ENCODE results near the gene IDH2.

Gene IDH2

DNA sequence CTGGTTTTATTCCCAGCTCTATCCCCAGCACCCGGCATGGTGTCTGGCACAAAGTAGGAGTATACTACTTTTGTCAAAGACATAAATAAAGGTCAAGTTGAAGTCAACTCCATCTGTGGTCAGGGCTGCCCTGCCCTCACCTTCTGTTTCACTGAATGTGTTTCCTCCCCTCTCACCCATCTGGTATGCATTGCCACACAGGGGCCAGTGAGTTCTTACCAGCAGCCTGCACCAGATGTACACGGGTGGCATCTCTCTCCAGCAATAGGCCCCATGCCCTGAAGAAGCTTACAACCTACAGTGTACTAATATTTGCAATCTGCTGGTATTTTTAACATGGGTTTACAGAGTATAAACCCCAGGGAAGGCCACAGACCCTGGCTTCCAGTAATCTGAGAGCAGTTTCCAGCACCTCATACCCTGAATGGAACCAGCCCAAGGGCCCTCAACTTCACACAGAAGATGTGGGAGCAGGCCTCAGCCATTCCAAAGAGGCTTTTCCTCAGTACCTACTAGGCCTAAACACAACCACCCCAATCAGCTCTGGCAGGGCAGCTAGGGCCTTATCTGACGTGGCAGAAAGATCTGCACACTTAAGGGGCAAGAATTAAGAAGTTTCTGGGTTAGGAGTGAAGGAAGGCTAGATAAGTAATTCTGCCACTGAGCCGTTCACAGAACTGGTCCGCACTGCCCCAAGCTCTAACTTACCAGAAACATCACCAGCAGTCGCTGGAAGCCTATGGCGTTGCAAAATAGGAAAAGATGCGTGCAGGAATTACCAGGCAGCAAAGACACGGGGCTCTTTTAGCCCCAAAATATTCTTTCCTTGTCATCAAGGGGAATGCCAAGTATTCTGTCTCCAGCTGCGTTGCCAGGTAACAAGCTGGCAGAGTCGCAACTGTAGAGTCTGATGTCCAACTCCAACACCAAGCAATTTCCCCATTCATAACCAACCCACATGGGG, 2.1 kb downstream of the IDH2 start:
- H3K4me1 ChIP-seq (ENCODE audit: control insufficient read depth, insufficient read depth, low read length) = peaks cover 15% of the 10 kb centered on the region
- H3K36me3 ChIP-seq (ENCODE audit: control insufficient read depth, insufficient read depth, low read length) = no peaks in the 10 kb centered on the region
- peaks cover 20% of the 10 kb centered on the region for H3K27me3 ChIP-seq (ENCODE audit: control insufficient read depth, insufficient read depth, low read length, poor library complexity, severe bottlenecking)
- no peak overlapping the region for H3K4me3 ChIP-seq (ENCODE audit: insufficient read depth, low read depth, low read length)
- no peaks in the 10 kb centered on the region for H3K9me3 ChIP-seq (ENCODE audit: control insufficient read depth, low read length)
- H3K27ac ChIP-seq (ENCODE audit: insufficient read depth, low read depth, low read length, poor library complexity, severe bottlenecking) = no peak overlapping the region
- WGBS, 2 experiments = 90% methylated on average over 11 of the region's 11 CpGs

GRCh38 chr15:90099072-90099867, 3.0 kb downstream of the IDH2 start:
- Histone ChIP-seq H3K27me3 (ENCODE audit: control insufficient read depth, insufficient read depth, low read length, poor library complexity, severe bottlenecking) (peaks cover 18% of the 10 kb centered on the region), H3K4me3 (ENCODE audit: insufficient read depth, low read depth, low read length) (no peak overlapping the region), H3K27ac (ENCODE audit: insufficient read depth, low read depth, low read length, poor library complexity, severe bottlenecking) (no peak overlapping the region), H3K9me3 (ENCODE audit: control insufficient read depth, low read length) (no peaks in the 10 kb centered on the region), H3K4me1 (ENCODE audit: control insufficient read depth, insufficient read depth, low read length) (peaks cover 15% of the 10 kb centered on the region), H3K36me3 (ENCODE audit: control insufficient read depth, insufficient read depth, low read length) (no peaks in the 10 kb centered on the region)
- 94% methylated on average over 9 to 10 of the region's 10 CpGs for WGBS, 2 experiments

DNA sequence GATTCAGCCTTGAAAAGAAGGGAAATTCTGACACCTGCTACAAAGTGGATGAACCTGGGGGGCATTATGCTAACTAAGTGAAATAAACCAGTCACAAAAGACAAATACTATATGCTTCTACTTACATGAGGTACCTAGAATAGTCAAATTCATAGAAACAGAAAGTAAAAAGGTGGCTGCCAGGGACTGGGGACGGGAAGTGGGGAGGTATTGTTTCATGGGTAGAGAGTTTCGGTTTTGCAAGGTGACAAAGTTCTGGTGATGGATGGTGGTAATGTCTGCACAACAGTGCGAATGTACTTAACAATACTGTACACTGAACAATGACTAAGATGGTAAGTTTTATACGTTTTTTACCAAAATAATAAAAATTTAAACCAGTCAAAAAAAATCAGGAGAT, 4.8 kb downstream of the IDH2 start:
- Histone ChIP-seq H3K4me3 (ENCODE audit: insufficient read depth, low read depth, low read length) (no peak overlapping the region), H3K36me3 (ENCODE audit: control insufficient read depth, insufficient read depth, low read length) (no peaks in the 10 kb centered on the region), H3K27me3 (ENCODE audit: control insufficient read depth, insufficient read depth, low read length, poor library complexity, severe bottlenecking) (no peaks in the 10 kb centered on the region), H3K9me3 (ENCODE audit: control insufficient read depth, low read length) (no peaks in the 10 kb centered on the region), H3K27ac (ENCODE audit: insufficient read depth, low read depth, low read length, poor library complexity, severe bottlenecking) (no peak overlapping the region), H3K4me1 (ENCODE audit: control insufficient read depth, insufficient read depth, low read length) (peaks cover 15% of the 10 kb centered on the region)
- WGBS, 2 experiments = 83 to 97% methylated on average over 2 to 3 of the region's 4 CpGs

- H3K27ac ChIP-seq (ENCODE audit: insufficient read depth, low read depth, low read length, poor library complexity, severe bottlenecking) = no peak overlapping the region
- WGBS, 2 experiments = 58 to 61% methylated on average over 3 of the region's 3 CpGs
- peaks cover 5% of the 10 kb centered on the region for H3K4me1 ChIP-seq (ENCODE audit: control insufficient read depth, insufficient read depth, low read length)
- peaks cover 8% of the 10 kb centered on the region for H3K36me3 ChIP-seq (ENCODE audit: control insufficient read depth, insufficient read depth, low read length)
- no peaks in the 10 kb centered on the region for H3K27me3 ChIP-seq (ENCODE audit: control insufficient read depth, insufficient read depth, low read length, poor library complexity, severe bottlenecking)
- H3K4me3 ChIP-seq (ENCODE audit: insufficient read depth, low read depth, low read length) = no peak overlapping the region
- H3K9me3 ChIP-seq (ENCODE audit: control insufficient read depth, low read length) = no peaks in the 10 kb centered on the region
These were observed 6.7 kb downstream of the IDH2 start for GRCh38 chr15:90095521-90095959.

DNA sequence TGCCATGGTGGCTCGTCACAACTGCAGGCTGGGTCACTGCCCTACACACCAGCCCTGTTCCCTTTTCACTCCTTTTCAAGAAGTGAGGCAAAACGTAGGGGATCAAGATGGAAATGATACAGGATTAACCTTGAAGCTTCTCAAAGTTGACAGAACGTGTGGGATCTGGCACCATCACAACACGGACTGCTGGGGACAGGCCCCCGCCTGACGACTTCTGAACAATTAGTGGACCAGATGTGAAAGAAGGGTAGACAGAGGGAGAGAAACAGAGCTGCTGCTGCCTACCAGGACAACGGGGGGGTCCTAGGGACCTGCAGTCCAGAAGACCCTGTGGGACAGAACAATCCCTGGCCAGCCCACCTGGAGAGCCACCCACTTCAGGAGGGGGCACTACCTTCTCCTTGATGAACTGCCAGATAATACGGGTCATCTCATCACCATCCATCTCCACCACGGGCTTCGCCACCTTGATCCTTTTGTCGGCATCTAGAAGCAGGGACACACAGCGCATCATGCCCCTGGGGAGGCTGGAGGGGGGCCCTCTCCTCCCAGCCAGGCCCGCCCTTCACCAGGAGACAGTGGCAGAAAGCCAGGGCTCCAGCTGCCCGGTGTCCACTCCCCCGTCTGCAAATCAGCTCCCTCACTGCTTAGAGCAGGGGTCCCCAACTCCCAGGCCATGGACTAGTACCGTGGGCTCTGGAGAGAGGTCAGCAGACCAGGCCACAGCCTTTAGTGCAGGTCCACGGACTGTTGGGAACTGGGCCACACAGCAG, 10.9 kb downstream of the IDH2 start:
- 92% methylated on average over 17 of the region's 17 CpGs for WGBS, 2 experiments
- Histone ChIP-seq H3K4me1 (ENCODE audit: control insufficient read depth, insufficient read depth, low read length) (no peaks in the 10 kb centered on the region), H3K9me3 (ENCODE audit: control insufficient read depth, low read length) (no peaks in the 10 kb centered on the region), H3K27ac (ENCODE audit: insufficient read depth, low read depth, low read length, poor library complexity, severe bottlenecking) (no peak overlapping the region), H3K36me3 (ENCODE audit: control insufficient read depth, insufficient read depth, low read length) (peaks cover 16% of the 10 kb centered on the region), H3K27me3 (ENCODE audit: control insufficient read depth, insufficient read depth, low read length, poor library complexity, severe bottlenecking) (no peaks in the 10 kb centered on the region), H3K4me3 (ENCODE audit: insufficient read depth, low read depth, low read length) (no peak overlapping the region)

DNA sequence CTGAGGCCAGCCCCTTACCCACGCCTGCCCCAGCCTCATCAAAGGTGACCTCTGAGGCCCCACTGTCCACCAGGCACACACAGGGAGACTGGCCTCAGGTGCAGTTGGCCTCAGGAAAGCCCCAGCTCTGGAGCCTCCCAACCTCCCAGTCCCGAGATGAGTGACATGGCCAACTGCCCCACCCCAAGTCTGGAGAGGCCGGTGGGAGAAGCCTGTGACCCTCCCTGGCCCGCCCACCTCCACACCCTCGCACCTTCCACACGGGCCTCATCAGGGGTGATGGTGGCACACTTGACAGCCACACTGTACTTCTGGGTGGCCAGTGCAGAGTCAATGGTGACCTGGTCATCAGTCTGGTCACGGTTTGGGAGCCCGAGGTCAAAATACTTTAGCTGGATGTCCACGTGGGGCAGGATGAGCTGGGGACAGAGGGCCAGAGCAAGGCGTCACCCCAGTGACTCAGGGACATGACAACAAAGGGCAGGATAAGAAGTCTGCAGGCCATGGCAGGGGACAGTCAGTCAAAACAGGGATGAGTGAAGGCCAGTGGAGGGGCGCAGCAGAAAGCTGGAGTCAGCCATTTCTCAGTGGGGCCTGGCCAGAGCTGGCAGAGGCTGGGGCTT, 11.9 kb downstream of the IDH2 start:
- WGBS, 2 experiments = 92 to 94% methylated on average over 11 of the region's 11 CpGs
- no peak overlapping the region for H3K27ac ChIP-seq (ENCODE audit: insufficient read depth, low read depth, low read length, poor library complexity, severe bottlenecking)
- no peaks in the 10 kb centered on the region for H3K4me1 ChIP-seq (ENCODE audit: control insufficient read depth, insufficient read depth, low read length)
- H3K4me3 ChIP-seq (ENCODE audit: insufficient read depth, low read depth, low read length) = no peak overlapping the region
- H3K36me3 ChIP-seq (ENCODE audit: control insufficient read depth, insufficient read depth, low read length) = peaks cover 16% of the 10 kb centered on the region
- no peaks in the 10 kb centered on the region for H3K9me3 ChIP-seq (ENCODE audit: control insufficient read depth, low read length)
- H3K27me3 ChIP-seq (ENCODE audit: control insufficient read depth, insufficient read depth, low read length, poor library complexity, severe bottlenecking) = no peaks in the 10 kb centered on the region

GRCh38 chr15:90087454-90088154, 14.7 kb downstream of the IDH2 start:
- H3K4me1 ChIP-seq (ENCODE audit: control insufficient read depth, insufficient read depth, low read length) = peaks cover under 1% of the 10 kb centered on the region
- no peak overlapping the region for H3K4me3 ChIP-seq (ENCODE audit: insufficient read depth, low read depth, low read length)
- H3K27ac ChIP-seq (ENCODE audit: insufficient read depth, low read depth, low read length, poor library complexity, severe bottlenecking) = no peak overlapping the region
- 90 to 91% methylated on average over 20 of the region's 20 CpGs for WGBS, 2 experiments
- H3K36me3 ChIP-seq (ENCODE audit: control insufficient read depth, insufficient read depth, low read length) = peaks cover 22% of the 10 kb centered on the region
- H3K9me3 ChIP-seq (ENCODE audit: control insufficient read depth, low read length) = no peaks in the 10 kb centered on the region
- H3K27me3 ChIP-seq (ENCODE audit: control insufficient read depth, insufficient read depth, low read length, poor library complexity, severe bottlenecking) = no peaks in the 10 kb centered on the region

GRCh38 chr15:90086868-90087268, 15.4 kb downstream of the IDH2 start:
- no peaks in the 10 kb centered on the region for H3K27me3 ChIP-seq (ENCODE audit: control insufficient read depth, insufficient read depth, low read length, poor library complexity, severe bottlenecking)
- no peaks in the 10 kb centered on the region for H3K9me3 ChIP-seq (ENCODE audit: control insufficient read depth, low read length)
- peaks cover 3% of the 10 kb centered on the region for H3K4me1 ChIP-seq (ENCODE audit: control insufficient read depth, insufficient read depth, low read length)
- no peak overlapping the region for H3K27ac ChIP-seq (ENCODE audit: insufficient read depth, low read depth, low read length, poor library complexity, severe bottlenecking)
- no peak overlapping the region for H3K4me3 ChIP-seq (ENCODE audit: insufficient read depth, low read depth, low read length)
- 93 to 95% methylated on average over 7 of the region's 7 CpGs for WGBS, 2 experiments
- H3K36me3 ChIP-seq (ENCODE audit: control insufficient read depth, insufficient read depth, low read length) = peaks cover 22% of the 10 kb centered on the region

GRCh38 chr15:90085565-90085964, 16.7 kb downstream of the IDH2 start:
- Histone ChIP-seq H3K4me1 (ENCODE audit: control insufficient read depth, insufficient read depth, low read length) (peaks cover 6% of the 10 kb centered on the region), H3K27ac (ENCODE audit: insufficient read depth, low read depth, low read length, poor library complexity, severe bottlenecking) (no peak overlapping the region), H3K27me3 (ENCODE audit: control insufficient read depth, insufficient read depth, low read length, poor library complexity, severe bottlenecking) (no peaks in the 10 kb centered on the region), H3K4me3 (ENCODE audit: insufficient read depth, low read depth, low read length) (no peak overlapping the region), H3K9me3 (ENCODE audit: control insufficient read depth, low read length) (no peaks in the 10 kb centered on the region), H3K36me3 (ENCODE audit: control insufficient read depth, insufficient read depth, low read length) (peaks cover 18% of the 10 kb centered on the region)
- WGBS, 2 experiments = 92 to 94% methylated on average over 3 of the region's 3 CpGs
